ENCODE measurements around the gene CISH.

The CISH gene

GRCh38 chr3:50583897-50584296, 27.7 kb downstream of the CISH start:
- DNase-seq (ENCODE audit: low read depth in 2 of 2), result no peak
- no peak overlapping the region for H3K4me3 ChIP-seq (replicated peaks in 1 of 2; ENCODE audit: low read depth in 2 of 2, low read length in 2 of 2)
- no peak for TF ChIP-seq CTCF (IDR thresholded peaks at IDR 0.05; ENCODE audit: low read depth, low read length)

- no peak for DNase-seq (ENCODE audit: low read depth in 2 of 2)
- no peak for TF ChIP-seq CTCF (IDR thresholded peaks at IDR 0.05; ENCODE audit: low read depth, low read length)
- no peak overlapping the region for H3K4me3 ChIP-seq (replicated peaks in 1 of 2; ENCODE audit: low read depth in 2 of 2, low read length in 2 of 2)
These were observed 29.5 kb downstream of the CISH start for GRCh38 chr3:50582083-50582482.

- TF ChIP-seq CTCF (IDR thresholded peaks at IDR 0.05; ENCODE audit: low read depth, low read length), result no peak
- no peak overlapping the region for H3K4me3 ChIP-seq (replicated peaks in 1 of 2; ENCODE audit: low read depth in 2 of 2, low read length in 2 of 2)
- DNase-seq (ENCODE audit: low read depth in 2 of 2), result no peak
These were observed 30.1 kb downstream of the CISH start for GRCh38 chr3:50581459-50581842.

- no peak for DNase-seq (ENCODE audit: low read depth in 2 of 2)
- no peak overlapping the region for H3K4me3 ChIP-seq (replicated peaks in 1 of 2; ENCODE audit: low read depth in 2 of 2, low read length in 2 of 2)
- TF ChIP-seq CTCF (IDR thresholded peaks at IDR 0.05; ENCODE audit: low read depth, low read length), result peak; percentile 1
These were observed 30.7 kb downstream of the CISH start for GRCh38 chr3:50580683-50581458.

GRCh38 chr3:50577348-50577747, 34.2 kb downstream of the CISH start:
- no peak for DNase-seq (ENCODE audit: low read depth in 2 of 2)
- H3K4me3 ChIP-seq (replicated peaks in 1 of 2; ENCODE audit: low read depth in 2 of 2, low read length in 2 of 2), result no peak overlapping the region
- TF ChIP-seq CTCF (IDR thresholded peaks at IDR 0.05; ENCODE audit: low read depth, low read length), result no peak

GRCh38 chr3:50575372-50575771, 36.2 kb downstream of the CISH start:
- peak in 1 of 2 donors; percentile 25 for DNase-seq (ENCODE audit: low read depth in 2 of 2)
- H3K4me3 ChIP-seq (replicated peaks in 1 of 2; ENCODE audit: low read depth in 2 of 2, low read length in 2 of 2), result no peak overlapping the region
- TF ChIP-seq CTCF (IDR thresholded peaks at IDR 0.05; ENCODE audit: low read depth, low read length), result no peak

- H3K4me3 ChIP-seq (replicated peaks in 1 of 2; ENCODE audit: low read depth in 2 of 2, low read length in 2 of 2), result no peak overlapping the region
- TF ChIP-seq CTCF (IDR thresholded peaks at IDR 0.05; ENCODE audit: low read depth, low read length), result no peak
- DNase-seq (ENCODE audit: low read depth in 2 of 2), result no peak
These were observed 37.1 kb downstream of the CISH start for GRCh38 chr3:50574444-50574831.
